ENCODE measurements around the gene MRPS15. TPM values are rescaled to one million over a fixed set of nuclear protein-coding genes. Genes with fewer than 3 reads are reported as not detected.

MRPS15 gene
- total RNA-seq, 2 experiments from 2014 or later, result 114 to 119 TPM

- no peak overlapping the region for H3K4me3 ChIP-seq (ENCODE audit: low read depth, low read length, poor library complexity, severe bottlenecking)
- no peaks in the 10 kb centered on the region for H3K79me2 ChIP-seq (ENCODE audit: insufficient read depth, low read depth, low read length)
- no peak overlapping the region for H3K27ac ChIP-seq (ENCODE audit: low read depth, low read length, poor library complexity, severe bottlenecking)
- BruUV-seq (replicated peaks), result no TSS peak
- POLR2A ChIA-PET, result no interaction called here
- H2AFZ ChIP-seq (ENCODE audit: low read length), result no peak overlapping the region
- CTCF ChIA-PET (ENCODE audit: unreplicated experiment), result no interaction called here
- no peaks in the 10 kb centered on the region for H3K4me1 ChIP-seq (ENCODE audit: insufficient read depth, low read length, poor library complexity, severe bottlenecking)
- H3K4me2 ChIP-seq (ENCODE audit: low read length), result no peak overlapping the region
- no peak for DNase-seq (ENCODE audit: low spot score)
- no peaks in the 10 kb centered on the region for H4K20me1 ChIP-seq (ENCODE audit: insufficient read depth, low read length)
- no peak for TF ChIP-seq CTCF (conservative IDR thresholded peaks at IDR 0.05; ENCODE audit: low read length)
- no peak for TF ChIP-seq EZH2phosphoT487 (IDR thresholded peaks at IDR 0.05; ENCODE audit: borderline replicate concordance, low read depth, low read length)
- no peaks in the 10 kb centered on the region for H3K9me2 ChIP-seq (ENCODE audit: insufficient read depth, low read length)
- H3K9me3 ChIP-seq (ENCODE audit: low read length), result peaks cover 6% of the 10 kb centered on the region
- no peaks in the 10 kb centered on the region for H3K36me3 ChIP-seq (ENCODE audit: insufficient read depth, low read length)
- intact Hi-C loops (cut with micrococcal nuclease; ENCODE audit: unreplicated experiment), result no loop called here
Observed at GRCh38 chr1:36406440-36406839, 57.7 kb downstream of the MRPS15 start.

Small RNA genes within 50 kb of the gene (small RNA-seq; reads per million reads assigned to genes)
- 0.26 reads per million for gene SNORA63C

Other genes with a start within 250 kb of the MRPS15 start
- gene THRAP3, start 239.9 kb downstream of the MRPS15 start, total RNA-seq (2014; rRNA removed; shearing (Covaris generic)), result 76.1 and 98.7 TPM in 2 replicates
- gene THRAP3, start 239.9 kb downstream of the MRPS15 start, total RNA-seq (2022), result 131 and 132 TPM in 2 replicates
- gene SH3D21, start 158.0 kb downstream of the MRPS15 start, total RNA-seq (2014; rRNA removed; shearing (Covaris generic)), result 15.2 and 16.4 TPM in 2 replicates
- 10.6 and 16.7 TPM in 2 replicates for gene SH3D21, start 158.0 kb downstream of the MRPS15 start, total RNA-seq (2022)
- 0.57 and 2.0 TPM in 2 replicates for gene EVA1B, start 140.7 kb downstream of the MRPS15 start, total RNA-seq (2014; rRNA removed; shearing (Covaris generic))
- gene EVA1B, start 140.7 kb downstream of the MRPS15 start, total RNA-seq (2022), result 0.84 and 0.96 TPM in 2 replicates
- gene STK40, start 78.5 kb downstream of the MRPS15 start, total RNA-seq (2014; rRNA removed; shearing (Covaris generic)), result 41.9 and 43.8 TPM in 2 replicates
- 81.9 and 83.9 TPM in 2 replicates for gene STK40, start 78.5 kb downstream of the MRPS15 start, total RNA-seq (2022)
- 42.3 and 43.2 TPM in 2 replicates for gene LSM10, start 66.5 kb downstream of the MRPS15 start, total RNA-seq (2014; rRNA removed; shearing (Covaris generic))
- 132 and 133 TPM in 2 replicates for gene LSM10, start 66.5 kb downstream of the MRPS15 start, total RNA-seq (2022)
- gene OSCP1, start 13.9 kb downstream of the MRPS15 start, total RNA-seq (2014; rRNA removed; shearing (Covaris generic)), result 0.82 and 1.4 TPM in 2 replicates
- 2.0 and 3.5 TPM in 2 replicates for gene OSCP1, start 13.9 kb downstream of the MRPS15 start, total RNA-seq (2022)
- not detected in 2 replicates for gene CSF3R, start 18.5 kb upstream of the MRPS15 start, total RNA-seq (2014; rRNA removed; shearing (Covaris generic))
- gene CSF3R, start 18.5 kb upstream of the MRPS15 start, total RNA-seq (2022), result not detected in 2 replicates